Nephron (organoid): ENCODE results near the gene RANBP10.
A peak's percentile ranks its signal among the peaks of the same experiment; 100 is the strongest.

ENCODE experiments used
- H3K27ac Mint-ChIP-seq, 3 experiments: 2 replicates each; pipeline ENCODE4 v1.8.0; 2020; ENCODE audit warnings: mixed read lengths in 3 of 3, mild to moderate bottlenecking in 2 of 3, moderate library complexity in 1 of 3
- H3K27me3 Mint-ChIP-seq: 2 replicates; pipeline ENCODE4 v1.8.0; 2021; ENCODE audit warnings: low read depth, mild to moderate bottlenecking, moderate library complexity, mixed read lengths
- H3K36me3 Mint-ChIP-seq: 2 replicates; pipeline ENCODE4 v1.8.0; 2020; ENCODE audit warnings: low read depth, mixed read lengths
- H3K4me1 Mint-ChIP-seq: 2 replicates; pipeline ENCODE4 v1.8.0; 2020; ENCODE audit warnings: mixed read lengths
- H3K4me3 Mint-ChIP-seq, 3 experiments: 2 replicates each; pipeline ENCODE4 v1.8.0; 2020; ENCODE audit warnings: mild to moderate bottlenecking in 3 of 3, mixed read lengths in 3 of 3, moderate library complexity in 2 of 3
- H3K9me3 Mint-ChIP-seq: 2 replicates; pipeline ENCODE4 v1.8.0; 2020; ENCODE audit warnings: mixed read lengths
- CTCF ChIP-seq, 3 experiments: fragments of 200-600 bp; sonication (generic); IDR thresholded peaks; one replicate each; pipeline ENCODE4 v1.5.0; 2021; ENCODE audit warnings: antibody characterized with exemption in 3 of 3; ENCODE audit not compliant: unreplicated experiment in 3 of 3

Gene RANBP10

GRCh38 chr16:67805718-67806427 lies 487 bp downstream of the RANBP10 start:
- H3K4me1 Mint-ChIP-seq = peaks cover 10% of the 10 kb centered on the region
- peak overlapping the region; percentile 87 to 94 (median 90) for H3K4me3 Mint-ChIP-seq
- no peaks in the 10 kb centered on the region for H3K27me3 Mint-ChIP-seq
- H3K9me3 Mint-ChIP-seq = no peaks in the 10 kb centered on the region
- H3K27ac Mint-ChIP-seq = peak overlapping the region; percentile 41 to 68 (median 42)
- peaks cover 35% of the 10 kb centered on the region for H3K36me3 Mint-ChIP-seq
- TF ChIP-seq CTCF (IDR thresholded peaks at IDR 0.05; ENCODE audit: unreplicated experiment in 3 of 3) = no peak

- Mint-ChIP-seq H3K4me1 (peaks cover 19% of the 10 kb centered on the region), H3K4me3 (peak overlapping the region; percentile 87 to 94 (median 90)), H3K36me3 (peaks cover 44% of the 10 kb centered on the region), H3K27ac (peak overlapping the region in 2 of 3 experiments; percentile 42 to 68), H3K9me3 (no peaks in the 10 kb centered on the region), H3K27me3 (no peaks in the 10 kb centered on the region)
- TF ChIP-seq CTCF (IDR thresholded peaks at IDR 0.05; ENCODE audit: unreplicated experiment in 3 of 3) = no peak
Measured at GRCh38 chr16:67804853-67805542, 1.4 kb downstream of the RANBP10 start.

GRCh38 chr16:67803894-67804293 lies 2.5 kb downstream of the RANBP10 start:
- Mint-ChIP-seq H3K27ac (no peak overlapping the region), H3K4me1 (peaks cover 20% of the 10 kb centered on the region), H3K27me3 (no peaks in the 10 kb centered on the region), H3K36me3 (peaks cover 49% of the 10 kb centered on the region), H3K9me3 (no peaks in the 10 kb centered on the region), H3K4me3 (peak overlapping the region; percentile 69 to 87 (median 83))
- TF ChIP-seq CTCF (IDR thresholded peaks at IDR 0.05; ENCODE audit: unreplicated experiment in 3 of 3) = no peak

- Mint-ChIP-seq H3K4me3 (no peak overlapping the region), H3K4me1 (peaks cover 20% of the 10 kb centered on the region), H3K36me3 (peaks cover 61% of the 10 kb centered on the region), H3K9me3 (no peaks in the 10 kb centered on the region), H3K27me3 (no peaks in the 10 kb centered on the region), H3K27ac (no peak overlapping the region)
- TF ChIP-seq CTCF (IDR thresholded peaks at IDR 0.05; ENCODE audit: unreplicated experiment in 3 of 3) = no peak
Measured at GRCh38 chr16:67801883-67802282, 4.5 kb downstream of the RANBP10 start.

GRCh38 chr16:67801241-67801640 lies 5.1 kb downstream of the RANBP10 start:
- Mint-ChIP-seq H3K36me3 (peaks cover 68% of the 10 kb centered on the region), H3K27me3 (no peaks in the 10 kb centered on the region), H3K4me1 (peaks cover 23% of the 10 kb centered on the region), H3K27ac (no peak overlapping the region), H3K9me3 (no peaks in the 10 kb centered on the region), H3K4me3 (no peak overlapping the region)
- no peak for TF ChIP-seq CTCF (IDR thresholded peaks at IDR 0.05; ENCODE audit: unreplicated experiment in 3 of 3)
